Endothelial cell of umbilical vein (primary cell): ENCODE measurements around the gene OXLD1. TPM values are rescaled to one million over a fixed set of nuclear protein-coding genes. Genes with fewer than 3 reads are reported as not detected.

Experiments used
- BruUV-seq: library from RNA; stranded (reverse); fragments of 400-500 nt; replicated peaks from 2 replicates; lab custom pipeline; 2021; lab: Mats Ljungman, UMichigan
- CTCF ChIA-PET: fragments of 300-600, 350-600 bp; sonication (Branson Sonifier 250); formaldehyde crosslinking; loops from one replicate; lab custom pipeline; 2021; ENCODE audit warnings: antibody characterized with exemption, inconsistent platforms; lab: Charles Lee
- POLR2A ChIA-PET: fragments of 300-600, 350-600 bp; sonication (Branson Sonifier 250); formaldehyde crosslinking; loops from one replicate; lab custom pipeline; 2021; ENCODE audit warnings: antibody characterized with exemption, inconsistent platforms; lab: Charles Lee
- DNase-seq: peaks from one replicate; pipeline ENCODE4 v3.0.0-alpha.2; 2011; ENCODE audit warnings: low read depth, low spot score
- FAIRE-seq: peaks from 2 replicates; lab custom pipeline; 2011; peaks lifted over from hg19 to GRCh38; lab: Jason Lieb, UNC
- H2AFZ ChIP-seq: 2 replicates; pipeline ENCODE4 v1.6.0; 2012; ENCODE audit warnings: low read depth, low read length, control low read depth, inconsistent platforms
- H3K27ac ChIP-seq: 2 replicates; pipeline ENCODE4 v1.5.1; 2011; ENCODE audit warnings: low read depth, mild to moderate bottlenecking, control low read depth, low read length, moderate library complexity; ENCODE audit not compliant: insufficient read depth
- H3K27me3 ChIP-seq, 2 experiments: 2 replicates each; pipeline versions ENCODE4 v1.6.0 to v1.6.1; 2011; ENCODE audit warnings: low read length in 2 of 2, mixed read lengths in 1 of 2; ENCODE audit not compliant: control insufficient read depth in 2 of 2, insufficient read depth in 2 of 2
- H3K36me3 ChIP-seq, 2 experiments: 2 replicates in 1 of 2; 3 replicates in 1 of 2; pipeline ENCODE4 v1.5.1; 2011; ENCODE audit warnings: low read length in 2 of 2, mild to moderate bottlenecking in 1 of 2, moderate library complexity in 1 of 2; ENCODE audit not compliant: control insufficient read depth in 2 of 2, insufficient read depth in 2 of 2; ENCODE audit errors: extremely low read depth in 1 of 2
- H3K4me1 ChIP-seq: 3 replicates; pipeline ENCODE4 v1.5.1; 2011; ENCODE audit warnings: mild to moderate bottlenecking, low read length; ENCODE audit not compliant: control insufficient read depth, insufficient read depth; ENCODE audit errors: extremely low read depth
- H3K4me2 ChIP-seq: 2 replicates; pipeline ENCODE4 v1.6.1; 2011; ENCODE audit warnings: low read length, control low read depth, mixed read lengths; ENCODE audit not compliant: insufficient read depth
- H3K4me3 ChIP-seq, 3 experiments: fragments of 200-600 bp in 1 of 3; sonication (generic), shearing (Covaris generic) in 1 of 3; replicated peaks in 1 of 3; 2 replicates each; pipeline ENCODE4 v1.5.1; 2011 to 2016; ENCODE audit warnings: control low read depth in 3 of 3, low read length in 3 of 3, mild to moderate bottlenecking in 2 of 3, inconsistent platforms in 1 of 3, low read depth in 1 of 3, moderate library complexity in 1 of 3; ENCODE audit not compliant: insufficient read depth in 1 of 3
- H3K79me2 ChIP-seq: 2 replicates; pipeline ENCODE4 v1.6.0; 2012; ENCODE audit warnings: low read length, inconsistent platforms; ENCODE audit not compliant: control insufficient read depth, insufficient read depth
- H3K9ac ChIP-seq: replicated peaks from 2 replicates; pipeline ENCODE3; 2011; ENCODE audit warnings: low read length, control low read depth; ENCODE audit not compliant: insufficient read depth; ENCODE audit errors: extremely low read depth
- H3K9me1 ChIP-seq: replicated peaks from 3 replicates; pipeline ENCODE4 v1.6.0; 2011; ENCODE audit warnings: mild to moderate bottlenecking, low read length; ENCODE audit not compliant: control insufficient read depth, insufficient read depth; ENCODE audit errors: extremely low read depth
- H3K9me3 ChIP-seq: replicated peaks from 2 replicates; pipeline ENCODE4 v1.5.1; 2012; ENCODE audit warnings: low read length, inconsistent platforms; ENCODE audit not compliant: control insufficient read depth, insufficient read depth
- H4K20me1 ChIP-seq: replicated peaks from 2 replicates; pipeline ENCODE3; 2011; ENCODE audit warnings: mild to moderate bottlenecking, low read length; ENCODE audit not compliant: control insufficient read depth, insufficient read depth; ENCODE audit errors: extremely low read depth
- EZH2 ChIP-seq: IDR thresholded peaks from 2 replicates; pipeline ENCODE4 v1.6.1; 2012; ENCODE audit warnings: borderline replicate concordance, low read depth, mild to moderate bottlenecking, moderate library complexity, low read length, inconsistent platforms; ENCODE audit not compliant: severe bottlenecking
- FOS ChIP-seq: IDR thresholded peaks from 2 replicates; pipeline ENCODE4 v1.6.1; 2011; ENCODE audit warnings: mild to moderate bottlenecking, low read length, moderate library complexity, borderline replicate concordance; ENCODE audit not compliant: insufficient read depth
- GATA2 ChIP-seq: IDR thresholded peaks from 2 replicates; pipeline ENCODE4 v1.7.0; 2011; ENCODE audit warnings: low read depth, mild to moderate bottlenecking, moderate library complexity, mixed read lengths, low read length; ENCODE audit not compliant: insufficient read length, insufficient read depth
- JUN ChIP-seq: IDR thresholded peaks from 2 replicates; pipeline ENCODE4 v1.6.1; 2011; ENCODE audit warnings: borderline replicate concordance, low read depth; ENCODE audit not compliant: insufficient read length, insufficient read depth
- MYC ChIP-seq: IDR thresholded peaks from one replicate; pipeline ENCODE4 v1.6.1; 2011; ENCODE audit warnings: mild to moderate bottlenecking, low read depth, low read length
- POLR2A ChIP-seq: IDR thresholded peaks from 2 replicates; pipeline ENCODE4 v1.6.1; 2012; ENCODE audit warnings: low read depth, mild to moderate bottlenecking, control low read depth, low read length
- POLR2AphosphoS5 ChIP-seq: IDR thresholded peaks from 2 replicates; pipeline ENCODE4 v1.6.1; 2012; ENCODE audit warnings: low read depth, mild to moderate bottlenecking, control low read depth, low read length, moderate library complexity; ENCODE audit not compliant: insufficient read depth
- dilution Hi-C: fragments of 300-500 bp; cut with MboI; formaldehyde crosslinking; loops from one replicate; pipeline ENCODE4 v1.15.0; 2019; ENCODE audit warnings: low sequenced_read_pairs; ENCODE audit not compliant: extremely low pct_ligation_motif_present
- intact Hi-C: fragments of 100-400 bp; cut with micrococcal nuclease; formaldehyde crosslinking; loops from one replicate; pipeline ENCODE4 v1.10.0; 2022
- polyA plus RNA-seq, 4 experiments: library from polyadenylated mRNA; depleted of rRNA in 3 of 4; stranded (reverse) in 3 of 4; unstranded in 1 of 4; fragments of >200 nt; gene quantifications; 2 replicates each; pipeline versions ENCODE4 v1.2.1 to v1.2.3, GENCODE V29; 2011 to 2012; ENCODE audit warnings: missing spikeins in 1 of 4
- total RNA-seq: library from RNA; stranded (reverse); gene quantifications from 2 replicates; pipeline ENCODE4 v1.2.3, GENCODE V29; 2021
- TF ChIP-seq, protein P1 (sequence below), 2 donors: IDR thresholded peaks; 1 replicate in 1 of 2; 2 replicates in 1 of 2; pipeline ENCODE4 v1.5.1; 2011; ENCODE audit warnings: low read length in 2 of 2, mild to moderate bottlenecking in 2 of 2, moderate library complexity in 2 of 2, control low read depth in 1 of 2, inconsistent platforms in 1 of 2, low read depth in 1 of 2; ENCODE audit not compliant: insufficient read depth in 1 of 2; ENCODE audit errors: extremely low read depth in 1 of 2
- TF ChIP-seq, protein P2 (sequence below): IDR thresholded peaks from 2 replicates; pipeline ENCODE4 v1.6.1; 2011; ENCODE audit not compliant: insufficient read depth, insufficient read length

Gene OXLD1
- total and polyA plus RNA-seq, 2 donors (not counting 3 experiments of a cell fraction or from before 2014, with no cell fraction given): 20.1 to 35.2 TPM

DNA sequence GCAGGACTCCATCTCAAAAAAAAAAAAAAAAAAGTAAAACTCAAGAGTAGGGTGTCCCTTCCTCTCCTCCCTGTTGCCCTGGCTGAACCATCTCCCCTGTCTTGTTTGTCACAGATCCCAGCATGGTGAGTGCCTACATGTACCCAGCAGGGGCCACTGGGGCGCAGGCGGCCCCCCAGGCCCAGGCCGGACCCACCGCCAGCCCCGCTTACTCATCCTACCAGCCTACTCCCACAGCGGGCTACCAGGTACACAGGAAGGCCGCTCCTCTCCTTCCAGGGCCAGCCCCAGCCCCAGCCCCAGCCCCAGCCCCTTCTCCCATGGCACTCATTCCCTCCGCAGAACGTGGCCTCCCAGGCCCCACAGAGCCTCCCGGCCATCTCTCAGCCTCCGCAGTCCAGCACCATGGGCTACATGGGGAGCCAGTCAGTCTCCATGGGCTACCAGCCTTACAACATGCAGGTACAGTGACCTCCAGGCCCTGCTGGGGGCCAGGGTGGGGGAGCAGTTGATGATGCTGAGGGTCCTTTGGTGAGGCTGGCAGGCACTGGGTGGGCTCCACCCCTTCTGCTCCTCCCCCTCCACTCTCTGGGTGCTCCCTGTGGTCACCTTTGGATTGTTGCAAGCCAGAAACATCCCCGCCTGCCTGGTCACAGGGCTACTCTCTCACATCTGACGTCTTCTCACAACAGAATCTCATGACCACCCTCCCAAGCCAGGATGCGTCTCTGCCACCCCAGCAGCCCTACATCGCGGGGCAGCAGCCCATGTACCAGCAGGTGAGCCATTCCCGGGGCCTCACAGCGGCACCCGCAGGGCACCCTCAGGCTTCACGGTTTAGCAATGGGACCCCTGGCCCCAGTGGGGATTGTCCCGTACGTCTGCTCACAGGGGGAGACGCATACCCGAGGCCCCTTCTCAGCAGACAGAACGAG is 34.2 kb upstream of the OXLD1 start:
- Histone ChIP-seq H3K79me2 (peaks cover 51% of the 10 kb centered on the region), H2AFZ (no peak overlapping the region), H3K27ac (no peak overlapping the region), H3K27me3 (no peaks in the 10 kb centered on the region), H3K36me3 (peaks cover 3 to 43% of the 10 kb centered on the region in 2 experiments), H3K4me1 (peaks cover 19% of the 10 kb centered on the region), H3K9me1 (no peaks in the 10 kb centered on the region), H3K4me2 (no peak overlapping the region), H3K4me3 (no peak overlapping the region), H3K9me3 (no peaks in the 10 kb centered on the region), H4K20me1 (no peaks in the 10 kb centered on the region), H3K9ac (no peak overlapping the region)
- DNase-seq (no peak), FAIRE-seq (no peak)
- dilution Hi-C loops: no loop called here
- intact Hi-C loops: no loop called here
- CTCF ChIA-PET: interaction anchor here (2.8 kb wide), 1 partner anchor 16 kb away, joined by 19 read pairs; the partner anchor contains the start of genes ARL16 and HGS
- BruUV-seq: no TSS peak
- POLR2A ChIA-PET: no interaction called here
- TF ChIP-seq POLR2A: no peak
- no peak for TF ChIP-seq POLR2AphosphoS5
- no peak for TF ChIP-seq GATA2
- TF ChIP-seq, protein P1, sequence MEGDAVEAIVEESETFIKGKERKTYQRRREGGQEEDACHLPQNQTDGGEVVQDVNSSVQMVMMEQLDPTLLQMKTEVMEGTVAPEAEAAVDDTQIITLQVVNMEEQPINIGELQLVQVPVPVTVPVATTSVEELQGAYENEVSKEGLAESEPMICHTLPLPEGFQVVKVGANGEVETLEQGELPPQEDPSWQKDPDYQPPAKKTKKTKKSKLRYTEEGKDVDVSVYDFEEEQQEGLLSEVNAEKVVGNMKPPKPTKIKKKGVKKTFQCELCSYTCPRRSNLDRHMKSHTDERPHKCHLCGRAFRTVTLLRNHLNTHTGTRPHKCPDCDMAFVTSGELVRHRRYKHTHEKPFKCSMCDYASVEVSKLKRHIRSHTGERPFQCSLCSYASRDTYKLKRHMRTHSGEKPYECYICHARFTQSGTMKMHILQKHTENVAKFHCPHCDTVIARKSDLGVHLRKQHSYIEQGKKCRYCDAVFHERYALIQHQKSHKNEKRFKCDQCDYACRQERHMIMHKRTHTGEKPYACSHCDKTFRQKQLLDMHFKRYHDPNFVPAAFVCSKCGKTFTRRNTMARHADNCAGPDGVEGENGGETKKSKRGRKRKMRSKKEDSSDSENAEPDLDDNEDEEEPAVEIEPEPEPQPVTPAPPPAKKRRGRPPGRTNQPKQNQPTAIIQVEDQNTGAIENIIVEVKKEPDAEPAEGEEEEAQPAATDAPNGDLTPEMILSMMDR (IDR thresholded peaks at IDR 0.05; ENCODE audit: extremely low read depth in 1 of 2, insufficient read depth in 1 of 2, low read depth in 1 of 2, low read length in 2 of 2): no peak
- TF ChIP-seq EZH2: no peak
- no peak for TF ChIP-seq MYC
- no peak for TF ChIP-seq JUN
- no peak for TF ChIP-seq FOS
- TF ChIP-seq, protein P2, sequence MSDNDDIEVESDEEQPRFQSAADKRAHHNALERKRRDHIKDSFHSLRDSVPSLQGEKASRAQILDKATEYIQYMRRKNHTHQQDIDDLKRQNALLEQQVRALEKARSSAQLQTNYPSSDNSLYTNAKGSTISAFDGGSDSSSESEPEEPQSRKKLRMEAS: no peak
